ENCODE measurements around the gene DCXR. TPM values are rescaled to one million over a fixed set of nuclear protein-coding genes. Genes with fewer than 3 reads are reported as not detected.

DCXR gene
- polyA plus RNA-seq, 3 donors: 88.8 to 93.1 (median 90.3) TPM

DNA sequence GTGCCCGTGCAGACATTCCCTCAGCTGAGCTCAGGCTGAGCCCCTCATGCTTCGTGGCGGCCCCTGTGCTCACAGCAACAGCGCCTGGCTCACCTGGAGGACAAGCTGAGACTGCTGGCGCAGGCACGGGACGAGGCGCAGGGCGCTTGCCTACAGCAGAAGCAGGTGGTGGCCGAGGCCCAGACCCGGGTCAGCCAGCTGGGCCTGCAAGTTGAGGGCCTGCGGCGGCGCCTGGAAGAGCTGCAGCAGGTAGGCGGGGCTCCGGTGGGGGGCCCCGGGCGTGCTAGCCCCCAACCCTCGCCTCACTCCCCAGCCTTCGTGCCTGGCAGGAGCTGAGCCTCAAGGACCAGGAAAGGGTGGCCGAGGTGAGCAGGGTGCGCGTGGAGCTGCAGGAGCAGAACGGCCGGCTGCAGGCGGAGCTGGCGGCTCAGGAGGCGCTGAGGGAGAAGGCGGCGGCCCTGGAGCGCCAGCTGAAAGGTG lies 7.5 kb downstream of the DCXR start:
- WGBS (ENCODE audit: insufficient coverage): 68% methylated on average over 31 of the region's 31 CpGs
- H3K36me3 ChIP-seq (replicated peaks in 1 of 2; ENCODE audit: control insufficient read depth in 1 of 2, insufficient read depth in 2 of 2, low read length in 2 of 2): peaks cover 0 to 4% of the 10 kb centered on the region in 2 donors

DNA sequence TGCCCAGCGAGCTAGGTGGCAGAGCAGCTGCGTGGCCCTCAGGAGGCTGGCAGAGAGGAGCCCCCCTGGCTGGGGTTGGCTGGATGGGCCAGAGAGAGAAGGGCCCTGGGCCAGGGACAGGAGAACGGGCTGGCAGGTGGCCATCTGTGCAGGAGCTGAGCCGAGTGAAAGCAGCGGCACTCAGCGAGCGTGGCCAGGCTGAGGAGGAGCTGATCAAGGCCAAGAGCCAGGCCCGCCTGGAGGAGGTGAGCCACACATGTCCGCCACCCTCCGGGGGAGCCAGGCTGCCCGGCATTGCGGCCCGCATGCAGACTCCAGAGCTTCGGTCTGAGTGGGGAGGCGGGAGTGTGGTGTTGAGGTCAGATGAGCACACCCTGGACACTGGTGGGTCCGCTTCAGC lies 8.1 kb downstream of the DCXR start:
- TF ChIP-seq, protein P1, sequence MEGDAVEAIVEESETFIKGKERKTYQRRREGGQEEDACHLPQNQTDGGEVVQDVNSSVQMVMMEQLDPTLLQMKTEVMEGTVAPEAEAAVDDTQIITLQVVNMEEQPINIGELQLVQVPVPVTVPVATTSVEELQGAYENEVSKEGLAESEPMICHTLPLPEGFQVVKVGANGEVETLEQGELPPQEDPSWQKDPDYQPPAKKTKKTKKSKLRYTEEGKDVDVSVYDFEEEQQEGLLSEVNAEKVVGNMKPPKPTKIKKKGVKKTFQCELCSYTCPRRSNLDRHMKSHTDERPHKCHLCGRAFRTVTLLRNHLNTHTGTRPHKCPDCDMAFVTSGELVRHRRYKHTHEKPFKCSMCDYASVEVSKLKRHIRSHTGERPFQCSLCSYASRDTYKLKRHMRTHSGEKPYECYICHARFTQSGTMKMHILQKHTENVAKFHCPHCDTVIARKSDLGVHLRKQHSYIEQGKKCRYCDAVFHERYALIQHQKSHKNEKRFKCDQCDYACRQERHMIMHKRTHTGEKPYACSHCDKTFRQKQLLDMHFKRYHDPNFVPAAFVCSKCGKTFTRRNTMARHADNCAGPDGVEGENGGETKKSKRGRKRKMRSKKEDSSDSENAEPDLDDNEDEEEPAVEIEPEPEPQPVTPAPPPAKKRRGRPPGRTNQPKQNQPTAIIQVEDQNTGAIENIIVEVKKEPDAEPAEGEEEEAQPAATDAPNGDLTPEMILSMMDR (IDR thresholded peaks at IDR 0.05): no peak
- peaks cover 13% of the 10 kb centered on the region for H3K4me1 Mint-ChIP-seq
- intact Hi-C loops (cut with micrococcal nuclease): loop anchor here in 1 of 2 donors (10.0 kb wide), 1 partner anchor 295 kb away; no protein-coding TSS in a partner anchor
- peaks cover 12 to 40% of the 10 kb centered on the region in 2 donors for H3K36me3 Mint-ChIP-seq
- H3K4me1 ChIP-seq (ENCODE audit: control insufficient read depth in 1 of 2, insufficient read depth in 2 of 2, low read length in 2 of 2): peaks cover 19 to 34% of the 10 kb centered on the region in 2 donors
- peak overlapping the region in 1 of 2 donors; percentile 82 for H3K4me3 Mint-ChIP-seq
- H3K4me3 ChIP-seq (replicated peaks in 1 of 3; ENCODE audit: low read depth in 2 of 3, low read length in 3 of 3): no peak overlapping the region
- peak overlapping the region in 2 of 7 donors; percentile 46 to 69 for H3K27ac Mint-ChIP-seq
- H3K27ac ChIP-seq (ENCODE audit: low read depth in 1 of 2, low read length in 2 of 2): no peak overlapping the region
- H3K36me3 ChIP-seq (replicated peaks in 1 of 2; ENCODE audit: control insufficient read depth in 1 of 2, insufficient read depth in 2 of 2, low read length in 2 of 2): peaks cover 0 to 4% of the 10 kb centered on the region in 2 donors
- H3K27me3 Mint-ChIP-seq (ENCODE audit: low read depth in 3 of 3): peaks cover 11 to 23% (median 13%) of the 10 kb centered on the region in 3 donors
- WGBS (ENCODE audit: insufficient coverage): 95% methylated on average over 15 of the region's 16 CpGs
- H3K9me3 Mint-ChIP-seq: peaks cover 0 to 5% (median 0%) of the 10 kb centered on the region in 7 donors
- H3K27me3 ChIP-seq (ENCODE audit: control insufficient read depth in 2 of 2, insufficient read depth in 2 of 2, low read length in 2 of 2): peaks cover 6 to 10% of the 10 kb centered on the region in 2 donors
- peaks cover 5% of the 10 kb centered on the region for H4K20me1 ChIP-seq (ENCODE audit: insufficient read depth, low read length)
- H3K4me2 ChIP-seq (replicated peaks; ENCODE audit: extremely low read depth, low read length, poor library complexity, severe bottlenecking): no peak overlapping the region
- no peak overlapping the region for H3K9ac ChIP-seq (ENCODE audit: insufficient read depth, low read length, poor library complexity, severe bottlenecking)
- peaks cover 3% of the 10 kb centered on the region for H3K79me2 ChIP-seq (ENCODE audit: insufficient read depth, low read length)
- no peaks in the 10 kb centered on the region for H3K9me3 ChIP-seq (replicated peaks in 1 of 2; ENCODE audit: control insufficient read depth in 1 of 2, insufficient read depth in 1 of 2, low read length in 2 of 2)
- H2AFZ ChIP-seq (ENCODE audit: insufficient read depth, low read depth, low read length, poor library complexity, severe bottlenecking): no peak overlapping the region
- DNase-seq: no peak

More for the DNA sequence above, 7.5 kb downstream of the DCXR start:
- Histone ChIP-seq H3K9ac (ENCODE audit: insufficient read depth, low read length, poor library complexity, severe bottlenecking) (no peak overlapping the region), H3K79me2 (ENCODE audit: insufficient read depth, low read length) (no peaks in the 10 kb centered on the region), H3K9me3 (replicated peaks in 1 of 2; ENCODE audit: control insufficient read depth in 1 of 2, insufficient read depth in 1 of 2, low read length in 2 of 2) (no peaks in the 10 kb centered on the region), H4K20me1 (ENCODE audit: insufficient read depth, low read length) (peaks cover 5% of the 10 kb centered on the region), H3K27me3 (ENCODE audit: control insufficient read depth in 2 of 2, insufficient read depth in 2 of 2, low read length in 2 of 2) (peaks cover 6 to 10% of the 10 kb centered on the region in 2 donors), H2AFZ (ENCODE audit: insufficient read depth, low read depth, low read length, poor library complexity, severe bottlenecking) (peak overlapping the region; percentile 73), H3K4me1 (ENCODE audit: control insufficient read depth in 1 of 2, insufficient read depth in 2 of 2, low read length in 2 of 2) (peaks cover 18 to 31% of the 10 kb centered on the region in 2 donors), H3K4me3 (replicated peaks in 1 of 3; ENCODE audit: low read depth in 2 of 3, low read length in 3 of 3) (peak overlapping the region in 1 of 3 experiments; percentile 76), H3K4me2 (replicated peaks; ENCODE audit: extremely low read depth, low read length, poor library complexity, severe bottlenecking) (peak overlapping the region; percentile 92), H3K27ac (ENCODE audit: low read depth in 1 of 2, low read length in 2 of 2) (no peak overlapping the region)
- no peak for DNase-seq
- Mint-ChIP-seq H3K9me3 (peaks cover 0 to 5% (median 0%) of the 10 kb centered on the region in 7 donors), H3K27ac (no peak overlapping the region), H3K4me3 (peak overlapping the region in 1 of 2 donors; percentile 90), H3K36me3 (peaks cover 14 to 46% of the 10 kb centered on the region in 2 donors), H3K4me1 (peaks cover 12% of the 10 kb centered on the region), H3K27me3 (ENCODE audit: low read depth in 3 of 3) (peaks cover 11 to 25% (median 13%) of the 10 kb centered on the region in 3 donors)
- intact Hi-C loops (cut with micrococcal nuclease): loop anchor here (2.0 to 10.0 kb wide), 6 partner anchors 65 to 425 kb away; partner anchors contain the start of genes CYBC1 (in 1 of the 2), FASN (in 1 of the 2) and NARF (in 1 of the 2)
- TF ChIP-seq, protein P1 (IDR thresholded peaks at IDR 0.05): no peak
